ENCODE data around the gene PCDHB7. TPM values are rescaled to one million over a fixed set of nuclear protein-coding genes. Genes with fewer than 3 reads are reported as not detected.
"Not testable (repeated sequence)": the region's sequence is repeated elsewhere in the genome, so short reads cannot be mapped to it uniquely, and the experiment has no call there.

PCDHB7 gene
- total and polyA plus RNA-seq, 2 of the 4 experiments (the other 2 are of a cell fraction), result 0.18 to 0.38 TPM

DNA sequence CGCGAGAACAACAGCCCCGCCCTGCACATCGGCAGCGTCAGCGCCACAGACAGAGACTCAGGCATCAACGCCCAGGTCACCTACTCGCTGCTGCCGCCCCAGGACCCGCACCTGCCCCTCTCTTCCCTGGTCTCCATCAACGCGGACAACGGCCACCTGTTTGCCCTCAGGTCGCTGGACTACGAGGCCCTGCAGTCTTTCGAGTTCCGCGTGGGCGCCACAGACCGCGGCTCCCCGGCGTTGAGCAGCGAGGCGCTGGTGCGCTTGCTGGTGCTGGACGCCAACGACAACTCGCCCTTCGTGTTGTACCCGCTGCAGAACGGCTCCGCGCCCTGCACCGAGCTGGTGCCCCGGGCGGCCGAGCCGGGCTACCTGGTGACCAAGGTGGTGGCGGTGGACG lies 20.8 kb upstream of the PCDHB7 start:
- intact Hi-C loops (cut with micrococcal nuclease); H3K18ac ChIP-seq (ENCODE audit: low read depth, low read length); H2BK120ac ChIP-seq (ENCODE audit: low read depth, low read length); H3K27ac ChIP-seq (ENCODE audit: insufficient read depth, low read length); H3K4me2 ChIP-seq (ENCODE audit: low read depth, low read length); dilution Hi-C loops (cut with HindIII; ENCODE audit: low sequenced_read_pairs, unreplicated experiment); H2AK9ac ChIP-seq (replicated peaks; ENCODE audit: low read depth, low read length, poor library complexity); H2AFZ ChIP-seq (replicated peaks; ENCODE audit: low read length, poor library complexity); H4K91ac ChIP-seq (ENCODE audit: insufficient read depth, low read depth, low read length); H3K9me1 ChIP-seq (ENCODE audit: insufficient read depth, low read length); BruUV-seq (replicated peaks); H3K9ac ChIP-seq (ENCODE audit: low read depth, low read length); H2BK20ac ChIP-seq (ENCODE audit: low read depth, low read length); H2BK15ac ChIP-seq (ENCODE audit: low read depth, low read length); H3K36me3 ChIP-seq (ENCODE audit: control insufficient read depth, insufficient read depth, low read length); CTCF ChIA-PET; H3K14ac ChIP-seq (replicated peaks; ENCODE audit: low read depth, low read length); H3K23ac ChIP-seq (ENCODE audit: low read depth, low read length); H4K8ac ChIP-seq (ENCODE audit: low read depth in 2 of 2, low read length in 2 of 2); H3K4ac ChIP-seq (ENCODE audit: low read depth, low read length); H2AK5ac ChIP-seq (ENCODE audit: low read depth, low read length); in situ Hi-C loops (cut with MboI; ENCODE audit: low sequenced_read_pairs); H3K56ac ChIP-seq (ENCODE audit: extremely low read depth, insufficient read depth, low read length); H4K5ac ChIP-seq (ENCODE audit: low read depth, low read length); H4K20me1 ChIP-seq (ENCODE audit: insufficient read depth, low read length); H2BK5ac ChIP-seq (ENCODE audit: low read depth, low read length, poor library complexity, severe bottlenecking); POLR2A ChIA-PET (ENCODE audit: unreplicated experiment); H3K4me1 ChIP-seq (ENCODE audit: control insufficient read depth, insufficient read depth, low read length); H3K4me3 ChIP-seq (ENCODE audit: insufficient read depth, low read depth, low read length); H3K79me1 ChIP-seq (ENCODE audit: low read depth in 1 of 2, low read length in 2 of 2); DNase-seq; H3K27me3 ChIP-seq (ENCODE audit: control insufficient read depth, insufficient read depth, low read length); ATAC-seq (ENCODE audit: low read depth): not testable (repeated sequence)
- H3K9me3 ChIP-seq (ENCODE audit: control insufficient read depth, insufficient read depth, low read length), result peaks cover 19% of the 10 kb centered on the region; the same call in 1 of the 2 replicates
- WGBS, 2 experiments (ENCODE audit: extremely low coverage in 2 of 2, insufficient read length in 1 of 2), result no CpG with 5 or more reads among the region's 41 CpGs

DNA sequence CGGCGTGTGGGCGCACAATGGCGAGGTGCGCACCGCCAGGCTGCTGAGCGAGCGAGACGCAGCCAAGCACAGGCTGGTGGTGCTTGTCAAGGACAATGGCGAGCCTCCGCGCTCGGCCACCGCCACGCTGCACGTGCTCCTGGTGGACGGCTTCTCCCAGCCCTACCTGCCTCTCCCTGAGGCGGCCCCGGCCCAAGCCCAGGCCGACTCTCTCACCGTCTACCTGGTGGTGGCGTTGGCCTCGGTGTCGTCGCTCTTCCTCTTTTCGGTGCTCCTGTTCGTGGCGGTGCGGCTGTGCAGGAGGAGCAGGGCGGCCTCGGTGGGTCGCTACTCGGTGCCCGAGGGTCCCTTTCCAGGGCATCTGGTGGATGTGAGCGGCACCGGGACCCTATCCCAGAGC lies 20.3 kb upstream of the PCDHB7 start:
- CTCF ChIA-PET, result not testable (repeated sequence)

More for the DNA sequence above, 20.3 kb upstream of the PCDHB7 start:
- H2AK9ac ChIP-seq (replicated peaks; ENCODE audit: low read depth, low read length, poor library complexity); H3K4me3 ChIP-seq (ENCODE audit: insufficient read depth, low read depth, low read length); H3K4me2 ChIP-seq (ENCODE audit: low read depth, low read length); H2BK5ac ChIP-seq (ENCODE audit: low read depth, low read length, poor library complexity, severe bottlenecking); H3K9me1 ChIP-seq (ENCODE audit: insufficient read depth, low read length); DNase-seq; H3K36me3 ChIP-seq (ENCODE audit: control insufficient read depth, insufficient read depth, low read length); H4K20me1 ChIP-seq (ENCODE audit: insufficient read depth, low read length); dilution Hi-C loops (cut with HindIII; ENCODE audit: low sequenced_read_pairs, unreplicated experiment); H3K14ac ChIP-seq (replicated peaks; ENCODE audit: low read depth, low read length); H3K9ac ChIP-seq (ENCODE audit: low read depth, low read length); H3K4ac ChIP-seq (ENCODE audit: low read depth, low read length); intact Hi-C loops (cut with micrococcal nuclease); POLR2A ChIA-PET (ENCODE audit: unreplicated experiment); H3K27ac ChIP-seq (ENCODE audit: insufficient read depth, low read length); H3K18ac ChIP-seq (ENCODE audit: low read depth, low read length); H3K79me1 ChIP-seq (ENCODE audit: low read depth in 1 of 2, low read length in 2 of 2); in situ Hi-C loops (cut with MboI; ENCODE audit: low sequenced_read_pairs); H4K91ac ChIP-seq (ENCODE audit: insufficient read depth, low read depth, low read length); H4K5ac ChIP-seq (ENCODE audit: low read depth, low read length); H2AFZ ChIP-seq (replicated peaks; ENCODE audit: low read length, poor library complexity); ATAC-seq (ENCODE audit: low read depth); BruUV-seq (replicated peaks); H2BK20ac ChIP-seq (ENCODE audit: low read depth, low read length); H2BK15ac ChIP-seq (ENCODE audit: low read depth, low read length); H2BK120ac ChIP-seq (ENCODE audit: low read depth, low read length); H3K4me1 ChIP-seq (ENCODE audit: control insufficient read depth, insufficient read depth, low read length); H2AK5ac ChIP-seq (ENCODE audit: low read depth, low read length); H3K56ac ChIP-seq (ENCODE audit: extremely low read depth, insufficient read depth, low read length); H3K27me3 ChIP-seq (ENCODE audit: control insufficient read depth, insufficient read depth, low read length); H4K8ac ChIP-seq (ENCODE audit: low read depth in 2 of 2, low read length in 2 of 2); H3K23ac ChIP-seq (ENCODE audit: low read depth, low read length): not testable (repeated sequence)
- WGBS, 2 experiments (ENCODE audit: extremely low coverage in 2 of 2, insufficient read length in 1 of 2), result no CpG with 5 or more reads among the region's 36 CpGs
- peaks cover 19% of the 10 kb centered on the region; the same call in 1 of the 2 replicates for H3K9me3 ChIP-seq (ENCODE audit: control insufficient read depth, insufficient read depth, low read length)

Measured in IMR-90 (cell line).